ENCODE measurements around the gene DDX19B.
"Not testable (repeated sequence)": the region's sequence is repeated elsewhere in the genome, so short reads cannot be mapped to it uniquely, and the experiment has no call there.

DDX19B gene

GRCh38 chr16:70289229-70290094, 9.5 kb upstream of the DDX19B start, which contains the start of gene AARS1:
Gene AARS1, minus strand, starts transcription at chr16:70289506. Its CDS starts 6,743 bp downstream, at chr16:70282763.
- DNase-seq, result peak; percentile 93

GRCh38 chr16:70290949-70291519, 8.0 kb upstream of the DDX19B start:
- DNase-seq, result no peak

- not testable (repeated sequence) for DNase-seq
These were observed 6.8 kb upstream of the DDX19B start for GRCh38 chr16:70292148-70292547.

- no peak for DNase-seq
These were observed 4.5 kb upstream of the DDX19B start for GRCh38 chr16:70294385-70295025.

GRCh38 chr16:70295634-70296033, 3.4 kb upstream of the DDX19B start:
- no peak for DNase-seq

- no peak for DNase-seq
These were observed 2.1 kb downstream of the DDX19B start for GRCh38 chr16:70301121-70301520.

- no peak for DNase-seq
These were observed 3.8 kb downstream of the DDX19B start for GRCh38 chr16:70302745-70303144.

GRCh38 chr16:70304892-70305448, 6.0 kb downstream of the DDX19B start:
- no peak for DNase-seq

GRCh38 chr16:70306880-70307279, 7.9 kb downstream of the DDX19B start:
- no peak for DNase-seq

GRCh38 chr16:70307726-70308125, 8.7 kb downstream of the DDX19B start:
- DNase-seq, result not testable (repeated sequence)

GRCh38 chr16:70320121-70320520, 21.1 kb downstream of the DDX19B start:
- DNase-seq, result no peak

- DNase-seq, result no peak
These were observed 26.2 kb downstream of the DDX19B start for GRCh38 chr16:70324998-70325747.

GRCh38 chr16:70331091-70331490, 32.1 kb downstream of the DDX19B start:
- no peak for DNase-seq

GRCh38 chr16:70331588-70332358, 32.8 kb downstream of the DDX19B start:
- no peak for DNase-seq

GRCh38 chr16:70332728-70333127, 33.7 kb downstream of the DDX19B start:
- not testable (repeated sequence) for DNase-seq

- DNase-seq, result no peak
These were observed 38.8 kb downstream of the DDX19B start for GRCh38 chr16:70337814-70338213.

- no peak for DNase-seq
These were observed 42.6 kb downstream of the DDX19B start for GRCh38 chr16:70341600-70341999.

- no peak for DNase-seq
These were observed 43.0 kb downstream of the DDX19B start for GRCh38 chr16:70342016-70342415.

- DNase-seq, result no peak
These were observed 46.9 kb downstream of the DDX19B start for GRCh38 chr16:70345840-70346239.

- DNase-seq, result no peak
These were observed 50.0 kb downstream of the DDX19B start for GRCh38 chr16:70348991-70349390.

- DNase-seq, result no peak
These were observed 50.8 kb downstream of the DDX19B start for GRCh38 chr16:70349783-70350182.

- DNase-seq, result no peak
These were observed 60.6 kb downstream of the DDX19B start for GRCh38 chr16:70359552-70359951.
